GM12872 (cell line): ENCODE data around the gene TNS3.

Source experiments
- TF ChIP-seq, protein P1 (sequence below): IDR thresholded peaks from 3 replicates; pipeline ENCODE4 v1.5.1; 2011; ENCODE audit warnings: low read depth, mild to moderate bottlenecking, low read length, moderate library complexity; ENCODE audit not compliant: insufficient read depth

Gene TNS3

DNA sequence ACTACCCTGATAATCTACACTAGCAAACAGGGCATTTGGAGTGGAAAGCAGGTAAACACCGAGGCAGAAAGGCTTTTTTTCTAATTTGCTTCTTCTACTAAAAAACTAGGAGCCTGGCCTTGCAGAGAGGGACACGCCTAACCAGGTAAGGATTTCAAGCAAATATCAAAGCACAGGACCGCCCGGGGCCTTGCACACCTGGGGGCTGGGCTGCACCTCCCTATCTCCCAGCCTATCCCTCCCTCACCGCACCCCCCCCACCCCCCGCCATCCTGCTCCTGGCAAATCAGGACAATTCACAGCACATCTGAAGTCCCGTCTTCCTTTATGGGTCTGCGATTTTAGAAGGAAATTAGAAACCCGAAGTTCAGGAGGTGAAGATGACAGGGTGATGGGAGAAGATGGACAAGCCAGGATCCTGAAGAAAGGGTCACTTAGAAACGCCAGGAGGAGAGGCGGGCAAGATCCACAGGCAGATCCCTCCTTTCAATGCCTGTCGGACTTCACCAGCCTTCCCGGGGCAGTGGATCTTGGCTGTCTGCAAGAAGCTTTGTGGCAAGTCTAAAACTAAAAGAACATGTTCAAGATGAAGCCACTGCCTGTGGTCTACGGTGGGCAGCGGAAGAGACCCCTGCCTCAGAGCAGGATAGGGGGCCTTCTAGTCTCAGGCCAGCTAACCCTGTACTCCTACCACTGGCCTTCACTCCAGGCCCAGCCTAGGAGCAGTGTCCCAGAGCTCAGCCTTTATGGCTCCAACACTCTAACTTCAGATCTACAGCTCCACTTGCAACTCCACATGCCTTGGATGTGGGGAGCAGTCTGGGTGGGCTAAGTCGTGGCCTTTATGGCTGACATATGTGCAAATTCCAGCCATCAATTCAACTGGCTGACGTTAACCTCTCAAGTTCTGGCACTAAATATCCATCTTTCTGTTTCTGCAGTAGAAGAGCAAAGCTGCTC lies 43.9 kb downstream of the TNS3 start:
- TF ChIP-seq, protein P1, sequence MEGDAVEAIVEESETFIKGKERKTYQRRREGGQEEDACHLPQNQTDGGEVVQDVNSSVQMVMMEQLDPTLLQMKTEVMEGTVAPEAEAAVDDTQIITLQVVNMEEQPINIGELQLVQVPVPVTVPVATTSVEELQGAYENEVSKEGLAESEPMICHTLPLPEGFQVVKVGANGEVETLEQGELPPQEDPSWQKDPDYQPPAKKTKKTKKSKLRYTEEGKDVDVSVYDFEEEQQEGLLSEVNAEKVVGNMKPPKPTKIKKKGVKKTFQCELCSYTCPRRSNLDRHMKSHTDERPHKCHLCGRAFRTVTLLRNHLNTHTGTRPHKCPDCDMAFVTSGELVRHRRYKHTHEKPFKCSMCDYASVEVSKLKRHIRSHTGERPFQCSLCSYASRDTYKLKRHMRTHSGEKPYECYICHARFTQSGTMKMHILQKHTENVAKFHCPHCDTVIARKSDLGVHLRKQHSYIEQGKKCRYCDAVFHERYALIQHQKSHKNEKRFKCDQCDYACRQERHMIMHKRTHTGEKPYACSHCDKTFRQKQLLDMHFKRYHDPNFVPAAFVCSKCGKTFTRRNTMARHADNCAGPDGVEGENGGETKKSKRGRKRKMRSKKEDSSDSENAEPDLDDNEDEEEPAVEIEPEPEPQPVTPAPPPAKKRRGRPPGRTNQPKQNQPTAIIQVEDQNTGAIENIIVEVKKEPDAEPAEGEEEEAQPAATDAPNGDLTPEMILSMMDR, result no peak

DNA sequence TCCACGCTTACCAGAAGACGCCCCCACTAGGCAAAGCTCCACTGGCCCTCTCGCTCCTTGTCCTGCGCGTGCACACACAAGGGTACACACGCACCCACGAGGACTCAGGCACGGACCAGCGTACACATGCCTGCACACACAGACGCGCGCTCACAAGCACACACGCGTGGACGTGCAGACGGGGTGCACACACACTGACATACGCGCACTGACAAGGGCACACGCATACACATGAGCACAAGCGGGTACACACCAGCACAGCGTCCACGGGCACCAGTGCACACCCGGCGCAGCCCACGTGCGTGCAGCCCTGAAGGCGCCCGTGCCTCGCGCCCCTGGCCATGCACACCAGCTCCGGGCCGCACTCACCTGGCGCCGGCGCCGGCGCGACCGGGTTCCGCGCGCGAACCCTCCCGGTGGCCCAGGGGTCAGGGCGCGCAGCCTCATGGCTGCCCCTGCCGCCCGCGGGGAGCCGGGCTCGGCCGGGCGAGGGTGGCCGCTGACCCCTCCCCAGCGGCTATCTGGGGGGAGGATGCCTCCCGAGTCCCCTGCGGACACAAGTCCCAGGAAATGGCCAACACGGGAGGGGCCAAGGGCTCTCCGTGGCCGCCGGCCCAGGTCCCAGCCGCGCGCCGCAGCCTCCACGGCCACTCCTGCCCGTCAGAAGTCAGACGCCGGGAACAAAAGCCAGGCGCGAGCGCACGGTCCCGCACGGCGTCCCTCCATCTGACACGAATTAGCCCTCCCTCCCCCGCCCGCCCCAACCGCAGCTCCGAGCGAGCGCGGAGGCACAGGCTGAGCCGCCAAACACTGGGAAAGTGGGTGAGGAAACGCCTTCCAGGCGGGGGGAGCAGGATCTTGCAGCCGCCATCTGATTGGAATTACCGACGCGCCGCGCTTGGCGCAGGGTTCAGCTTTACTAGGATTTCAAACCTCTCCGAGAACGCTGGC lies 45.0 kb downstream of the TNS3 start:
- TF ChIP-seq, protein P1, result no peak

DNA sequence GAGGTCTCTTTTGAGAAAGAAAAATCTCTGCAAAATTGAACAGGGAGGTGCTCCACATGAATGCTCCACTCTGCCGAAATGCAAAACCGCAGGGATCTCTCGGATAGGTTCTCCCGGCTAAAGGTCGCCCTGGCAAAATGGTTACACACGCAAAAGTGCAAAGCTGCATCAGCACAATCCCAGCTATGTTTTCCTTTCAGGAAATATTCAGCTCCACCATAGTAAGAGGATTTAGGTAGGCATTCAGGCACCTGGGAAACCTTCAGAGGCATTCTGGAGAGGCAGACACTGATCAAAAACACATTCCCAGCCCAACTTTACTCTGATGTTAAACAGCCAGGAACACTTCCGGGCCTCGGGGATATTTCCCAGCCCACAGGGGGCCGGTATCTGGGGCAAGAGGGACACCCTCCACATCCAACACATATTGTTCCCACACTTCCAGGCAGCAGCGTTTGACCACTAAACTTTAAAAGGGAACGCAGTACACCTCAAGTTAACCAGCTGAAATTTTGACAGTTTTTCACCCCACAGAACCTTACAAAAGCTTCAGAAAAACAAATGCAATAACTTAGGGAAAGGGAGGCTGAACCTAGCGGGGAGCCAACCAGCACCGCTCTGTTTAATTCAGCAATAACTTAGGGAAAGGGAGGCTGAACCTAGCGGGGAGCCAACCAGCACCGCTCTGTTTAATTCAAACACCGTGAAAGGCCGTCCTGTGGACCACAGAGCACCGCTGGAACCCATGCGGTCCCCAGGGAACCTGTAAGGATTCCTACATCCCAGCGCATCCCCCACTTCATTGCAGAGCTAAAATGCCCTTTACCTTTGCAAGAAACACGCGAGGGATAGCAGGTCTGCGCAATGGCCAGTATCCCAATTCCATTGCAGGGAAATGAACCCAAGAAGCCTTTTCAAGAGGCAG lies 45.9 kb downstream of the TNS3 start:
- TF ChIP-seq, protein P1, result no peak

DNA sequence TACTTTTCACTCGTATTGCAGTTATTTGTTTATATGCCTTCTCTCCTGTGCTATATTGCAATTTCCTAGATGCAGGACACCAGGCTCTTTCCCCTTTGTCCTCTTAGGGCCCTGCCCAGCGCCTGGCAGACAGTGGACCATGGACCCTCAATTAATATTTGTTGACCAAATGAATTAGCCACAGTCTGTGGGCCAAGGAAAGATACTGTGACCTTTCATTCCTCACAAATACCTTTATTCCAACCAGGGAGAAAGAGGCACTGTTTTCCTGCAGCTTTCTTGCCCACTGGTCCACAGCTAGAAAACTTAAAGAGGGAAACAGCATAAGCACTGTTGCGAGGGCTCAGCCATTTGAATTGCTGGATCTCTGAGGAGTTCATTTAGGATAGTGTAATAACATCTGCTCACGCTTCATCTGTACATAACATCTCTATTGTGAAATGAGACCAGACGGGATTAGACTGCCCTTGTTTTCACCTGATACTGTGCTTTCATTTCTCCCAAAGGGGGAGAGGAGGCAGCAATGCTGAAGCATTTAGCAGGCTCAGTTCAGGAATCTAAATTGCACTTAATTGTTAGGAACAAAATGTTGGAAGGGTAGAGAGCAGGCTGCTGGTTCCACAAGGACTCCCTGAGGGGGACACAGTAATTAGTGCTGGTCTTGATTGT lies 46.7 kb downstream of the TNS3 start:
- TF ChIP-seq, protein P1, result no peak

DNA sequence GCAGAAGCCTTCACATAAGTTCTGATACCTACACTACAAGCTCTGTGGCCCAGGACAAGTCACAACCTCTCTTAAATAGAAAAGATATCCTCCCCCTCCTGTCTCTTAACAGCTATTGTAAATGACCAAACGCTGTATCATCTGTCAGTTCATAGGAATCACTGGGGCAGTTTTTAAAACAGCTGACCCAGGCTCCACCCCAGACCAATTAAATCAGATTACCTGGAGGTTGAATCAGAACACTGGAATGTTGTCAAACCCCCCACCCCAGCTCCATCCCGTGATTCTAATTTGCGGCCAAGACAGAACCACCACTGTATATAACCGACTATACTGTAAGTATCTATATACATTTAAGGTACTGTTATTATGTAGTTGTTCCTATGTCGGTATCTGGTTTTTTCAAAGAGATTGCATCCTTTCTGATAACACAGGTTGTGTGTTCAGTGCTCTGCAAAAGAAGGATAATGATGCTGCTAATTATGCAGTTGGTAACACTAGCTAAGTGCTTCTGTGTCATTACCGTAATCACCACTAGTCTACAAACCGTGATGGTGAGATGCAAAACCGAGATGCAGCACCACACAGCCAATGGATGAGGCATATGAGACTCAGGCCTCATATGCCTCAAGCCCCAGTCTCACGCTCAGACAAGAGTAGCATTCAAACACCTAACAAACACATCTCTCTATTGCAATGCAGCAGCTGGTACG lies 47.4 kb downstream of the TNS3 start:
- TF ChIP-seq, protein P1, result 0 out of 3 replicates have a peak, but pooled peaks have one; percentile 25

DNA sequence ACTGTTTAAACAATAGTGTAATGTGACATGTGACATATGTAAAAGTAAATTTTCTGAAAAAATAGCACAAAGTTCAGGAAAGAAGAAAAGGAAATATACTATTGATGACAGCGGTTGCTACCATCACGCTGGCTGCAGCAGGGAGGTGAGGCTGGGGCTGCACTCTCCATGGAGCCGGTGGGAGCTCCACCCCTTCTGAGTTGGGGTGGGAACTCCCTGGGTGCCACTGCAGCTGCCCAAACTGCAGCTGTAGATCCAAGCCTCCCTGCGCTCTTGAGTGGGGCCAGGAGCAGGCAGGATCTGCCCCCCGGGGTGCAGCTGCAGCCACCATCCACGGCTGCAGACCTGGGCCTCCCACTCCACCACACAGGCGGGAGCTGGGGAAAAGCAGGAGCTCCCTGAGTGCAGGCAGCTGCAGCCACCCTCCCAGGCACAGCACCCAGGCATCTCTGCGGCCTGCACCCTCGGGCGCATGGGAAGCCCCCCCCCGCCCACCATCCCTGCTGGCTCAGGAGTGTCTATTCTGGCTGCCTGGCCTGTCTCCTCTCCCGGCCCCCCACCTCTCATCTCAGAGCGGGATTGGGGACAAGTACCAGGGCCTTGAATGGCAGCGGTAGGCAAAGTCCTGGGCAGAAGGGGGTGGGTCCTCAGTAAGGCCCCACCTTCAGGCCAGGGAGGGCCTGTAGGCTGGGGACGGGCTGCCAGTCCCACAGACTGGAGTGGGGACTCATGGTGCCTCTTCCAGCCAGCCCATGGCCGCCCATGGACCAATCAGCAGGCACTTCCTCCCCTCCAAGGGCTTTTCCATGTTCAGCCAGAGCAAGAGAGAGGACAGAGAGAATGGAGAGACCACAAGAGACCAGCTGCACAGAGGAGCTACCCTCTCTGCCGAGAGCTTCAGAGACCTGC lies 50.1 kb downstream of the TNS3 start:
- TF ChIP-seq, protein P1, result no peak
